GM12878 (cell line): ENCODE measurements around the gene TP63. TPM values are rescaled to one million over a fixed set of nuclear protein-coding genes. Genes with fewer than 3 reads are reported as not detected.

Source experiments
- ATAC-seq: fragments of 200-7000 bp; cut with Tn5 transposase; 3 replicates; pipeline ENCODE4 v1.9.1; 2020; ENCODE audit warnings: mild to moderate bottlenecking, moderate library complexity
- BruUV-seq: library from RNA; stranded (reverse); fragments of 400-500 nt; replicated peaks from 2 replicates; lab custom pipeline; 2021; lab: Mats Ljungman, UMichigan
- CTCF ChIA-PET: fragments of 300-600 bp; sonication (Branson Sonifier 250); formaldehyde crosslinking; extraction: SDS; loops from one replicate; lab custom pipeline; 2021; ENCODE audit warnings: inconsistent platforms; lab: Yijun Ruan, JAX
- POLR2A ChIA-PET: fragments of 350-600 bp; formaldehyde crosslinking; extraction: SDS; loops from one replicate; lab custom pipeline; 2021; ENCODE audit warnings: inconsistent platforms; lab: Charles Lee
- RAD21 ChIA-PET: fragments of 300-600 bp; sonication (Branson Sonifier 250); formaldehyde crosslinking; loops from one replicate; lab custom pipeline; 2023; ENCODE audit warnings: antibody characterized with exemption; ENCODE audit not compliant: unreplicated experiment; lab: Charles Lee
- SMC1A ChIA-PET: fragments of 300-600 bp; sonication (Branson Sonifier 250); formaldehyde crosslinking; loops from one replicate; lab custom pipeline; 2023; ENCODE audit not compliant: unreplicated experiment, uncharacterized antibody; lab: Charles Lee
- DNase-seq: peaks from one replicate; pipeline ENCODE4 v3.0.0-alpha.2; 2011; ENCODE audit warnings: low read depth, low spot score
- FAIRE-seq: peaks from 3 replicates; lab custom pipeline; 2011; peaks lifted over from hg19 to GRCh38; lab: Jason Lieb, UNC
- H2AFZ ChIP-seq: 2 replicates; pipeline ENCODE4 v1.6.0; 2011; ENCODE audit warnings: low read depth, low read length, control low read depth; ENCODE audit not compliant: control insufficient read depth
- H3K27ac ChIP-seq: 2 replicates; pipeline ENCODE4 v1.5.1; 2011; ENCODE audit warnings: control low read depth; ENCODE audit not compliant: control insufficient read depth, insufficient read depth
- H3K27me3 ChIP-seq, 2 experiments: replicated peaks in 1 of 2; 2 replicates each; pipeline versions ENCODE4 v1.6.0 to v1.6.1; 2011; ENCODE audit warnings: low read length in 1 of 2; ENCODE audit not compliant: control insufficient read depth in 2 of 2, insufficient read depth in 2 of 2
- H3K36me3 ChIP-seq, 2 experiments: 2 replicates each; pipeline ENCODE4 v1.5.1; 2011; ENCODE audit warnings: low read length in 1 of 2; ENCODE audit not compliant: control insufficient read depth in 2 of 2, insufficient read depth in 2 of 2
- H3K4me1 ChIP-seq: 2 replicates; pipeline ENCODE4 v1.6.1; 2011; ENCODE audit warnings: mild to moderate bottlenecking, low read length, moderate library complexity, mixed read lengths; ENCODE audit not compliant: control insufficient read depth, insufficient read depth
- H3K4me2 ChIP-seq: 2 replicates; pipeline ENCODE4 v1.6.0; 2011; ENCODE audit warnings: control low read depth; ENCODE audit not compliant: control insufficient read depth, insufficient read depth
- H3K4me3 ChIP-seq: fragments of 200-600 bp; sonication (generic); 2 replicates; pipeline ENCODE4 v1.5.1; 2016
- H3K79me2 ChIP-seq: 2 replicates; pipeline ENCODE4 v1.6.0; 2011; ENCODE audit warnings: low read length; ENCODE audit not compliant: control insufficient read depth, insufficient read depth
- H3K9ac ChIP-seq: 2 replicates; pipeline ENCODE4 v1.8.0; 2011; ENCODE audit warnings: low read length, control low read depth, mixed read lengths; ENCODE audit not compliant: control insufficient read depth, insufficient read depth
- H3K9me3 ChIP-seq: replicated peaks from 3 replicates; pipeline ENCODE4 v1.5.1; 2011; ENCODE audit warnings: mild to moderate bottlenecking, low read length; ENCODE audit not compliant: control insufficient read depth, insufficient read depth
- H4K20me1 ChIP-seq: 2 replicates; pipeline ENCODE4 v1.6.0; 2011; ENCODE audit not compliant: control insufficient read depth, insufficient read depth
- PAX5 ChIP-seq: IDR thresholded peaks from 2 replicates; pipeline ENCODE4 v1.6.1; 2011; ENCODE audit warnings: low read depth, low read length, borderline replicate concordance
- PML ChIP-seq: IDR thresholded peaks from 2 replicates; pipeline ENCODE4 v1.6.1; 2012; ENCODE audit warnings: low read length, inconsistent platforms
- SIN3A ChIP-seq: IDR thresholded peaks from 2 replicates; pipeline ENCODE4 v1.6.1; 2012; ENCODE audit warnings: low read depth, low read length, improper control_type of control experiment
- WGBS: methylation state at CpG from one replicate; pipeline ENCODE4 v1.1.6; 2016; ENCODE audit warnings: low lambda C conversion rate; ENCODE audit not compliant: insufficient replicate concordance, insufficient coverage; ENCODE audit errors: missing lambda C conversion rate; 5-methylcytosine and 5-hydroxymethylcytosine counted together
- in situ Hi-C: fragments of 300-500 bp; cut with MboI; formaldehyde crosslinking; loops from 9 replicates; pipeline ENCODE4 v1.14.3; 2018; ENCODE audit warnings: mixed read lengths
- intact Hi-C: fragments of 100-400 bp; cut with micrococcal nuclease; formaldehyde crosslinking; loops from one replicate; pipeline ENCODE4 v1.14.2; 2022; ENCODE audit not compliant: unreplicated experiment
- polyA plus RNA-seq, 11 experiments: library from polyadenylated mRNA; depleted of rRNA in 4 of 11; unstranded in 6 of 11; stranded (reverse) in 5 of 11; fragments of >200 nt; fragmentation: Nextera tagmentation in 4 of 11; fragmentation: Illumina TruSeq in 1 of 11; extraction: Ambion mirVana in 4 of 11; extraction: Trizol in 1 of 11; gene quantifications; 1 replicate in 1 of 11; 2 replicates in 10 of 11; pipeline versions ENCODE4 v1.2.1 to v1.2.3, GENCODE V29; 2011 to 2016; ENCODE audit warnings: inconsistent platforms in 2 of 11, missing spikeins in 2 of 11, low read depth in 1 of 11
- total RNA-seq, 4 experiments: library from RNA; depleted of rRNA in 3 of 4; stranded (reverse); fragments of >200 nt in 3 of 4; fragmentation: Illumina TruSeq in 1 of 4; extraction: Trizol in 1 of 4; gene quantifications; 2 replicates each; pipeline versions ENCODE4 v1.2.1 to v1.2.3, GENCODE V29; 2013 to 2021
- TF ChIP-seq, protein P1 (sequence below): IDR thresholded peaks from 2 replicates; pipeline ENCODE4 v1.6.1; 2012; ENCODE audit warnings: low read length, inconsistent platforms
- TF ChIP-seq, protein P2 (sequence below): fragments of 450-650 bp; IDR thresholded peaks from 2 replicates; pipeline ENCODE4 v1.6.1; 2017; ENCODE audit warnings: mild to moderate bottlenecking, moderate library complexity

The TP63 gene
- total and polyA plus RNA-seq, 10 of the 15 experiments (the other 5 are each of a cell fraction or from before 2014, with no cell fraction given), result 1.4 to 10.8 (median 6.2) TPM

DNA sequence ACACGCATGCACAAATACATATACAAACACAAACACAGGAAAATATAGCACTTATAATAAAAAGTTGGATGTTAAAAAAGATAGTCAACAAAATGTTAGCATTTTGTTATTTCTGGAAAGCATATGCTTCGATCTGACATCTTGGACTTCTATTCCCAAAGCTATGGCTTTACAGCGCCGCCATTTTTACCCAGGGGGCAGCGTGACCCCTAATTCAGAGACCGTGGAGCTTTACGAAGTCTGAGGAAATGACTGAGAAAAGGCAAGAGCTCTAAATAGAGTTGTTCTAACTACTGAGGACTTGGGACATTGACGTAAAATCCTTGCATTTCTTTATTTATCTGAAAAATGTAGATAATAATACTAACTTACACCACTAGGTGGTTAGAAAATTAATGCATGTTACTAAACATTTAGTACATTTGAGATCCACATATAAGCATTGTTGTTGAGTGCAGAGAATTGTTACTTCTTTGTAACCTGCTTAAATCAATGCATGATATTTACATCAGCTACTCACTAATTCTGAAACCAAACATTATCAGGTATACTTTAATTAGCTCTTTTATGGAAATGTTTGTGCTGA is 155.4 kb downstream of the TP63 start:
- Histone ChIP-seq H3K27me3 (no peaks in the 10 kb centered on the region), H3K4me3 (no peak overlapping the region), H3K4me2 (no peak overlapping the region), H2AFZ (no peak overlapping the region), H3K79me2 (no peaks in the 10 kb centered on the region), H4K20me1 (no peaks in the 10 kb centered on the region), H3K27ac (no peak overlapping the region), H3K9ac (no peak overlapping the region), H3K9me3 (no peaks in the 10 kb centered on the region; the same call in 1 of the 3 replicates), H3K4me1 (no peaks in the 10 kb centered on the region), H3K36me3 (no peaks in the 10 kb centered on the region)
- no peak for FAIRE-seq
- no peak for ATAC-seq
- SMC1A ChIA-PET, result interaction anchor here (0.8 to 1.7 kb wide), 5 partner anchors 8 to 53 kb away, joined by 3 to 9 read pairs (median 3); no protein-coding TSS in a partner anchor
- DNase-seq, result no peak
- in situ Hi-C loops, result no loop called here
- 89% methylated on average over 8 of the region's 8 CpGs for WGBS
- CTCF ChIA-PET, result interaction anchor here (1.3 to 2.3 kb wide), 3 partner anchors 11 to 51 kb away, joined by 3 to 6 read pairs (median 3); no protein-coding TSS in a partner anchor
- POLR2A ChIA-PET, result interaction anchor here (1.4 kb wide), 1 partner anchor 14 kb away, joined by 4 read pairs; no protein-coding TSS in a partner anchor
- BruUV-seq, result no TSS peak
- TF ChIP-seq, protein P1, sequence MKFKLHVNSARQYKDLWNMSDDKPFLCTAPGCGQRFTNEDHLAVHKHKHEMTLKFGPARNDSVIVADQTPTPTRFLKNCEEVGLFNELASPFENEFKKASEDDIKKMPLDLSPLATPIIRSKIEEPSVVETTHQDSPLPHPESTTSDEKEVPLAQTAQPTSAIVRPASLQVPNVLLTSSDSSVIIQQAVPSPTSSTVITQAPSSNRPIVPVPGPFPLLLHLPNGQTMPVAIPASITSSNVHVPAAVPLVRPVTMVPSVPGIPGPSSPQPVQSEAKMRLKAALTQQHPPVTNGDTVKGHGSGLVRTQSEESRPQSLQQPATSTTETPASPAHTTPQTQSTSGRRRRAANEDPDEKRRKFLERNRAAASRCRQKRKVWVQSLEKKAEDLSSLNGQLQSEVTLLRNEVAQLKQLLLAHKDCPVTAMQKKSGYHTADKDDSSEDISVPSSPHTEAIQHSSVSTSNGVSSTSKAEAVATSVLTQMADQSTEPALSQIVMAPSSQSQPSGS, result no peak
- TF ChIP-seq PML (no peak), PAX5 (no peak), SIN3A (no peak)
- TF ChIP-seq, protein P2, sequence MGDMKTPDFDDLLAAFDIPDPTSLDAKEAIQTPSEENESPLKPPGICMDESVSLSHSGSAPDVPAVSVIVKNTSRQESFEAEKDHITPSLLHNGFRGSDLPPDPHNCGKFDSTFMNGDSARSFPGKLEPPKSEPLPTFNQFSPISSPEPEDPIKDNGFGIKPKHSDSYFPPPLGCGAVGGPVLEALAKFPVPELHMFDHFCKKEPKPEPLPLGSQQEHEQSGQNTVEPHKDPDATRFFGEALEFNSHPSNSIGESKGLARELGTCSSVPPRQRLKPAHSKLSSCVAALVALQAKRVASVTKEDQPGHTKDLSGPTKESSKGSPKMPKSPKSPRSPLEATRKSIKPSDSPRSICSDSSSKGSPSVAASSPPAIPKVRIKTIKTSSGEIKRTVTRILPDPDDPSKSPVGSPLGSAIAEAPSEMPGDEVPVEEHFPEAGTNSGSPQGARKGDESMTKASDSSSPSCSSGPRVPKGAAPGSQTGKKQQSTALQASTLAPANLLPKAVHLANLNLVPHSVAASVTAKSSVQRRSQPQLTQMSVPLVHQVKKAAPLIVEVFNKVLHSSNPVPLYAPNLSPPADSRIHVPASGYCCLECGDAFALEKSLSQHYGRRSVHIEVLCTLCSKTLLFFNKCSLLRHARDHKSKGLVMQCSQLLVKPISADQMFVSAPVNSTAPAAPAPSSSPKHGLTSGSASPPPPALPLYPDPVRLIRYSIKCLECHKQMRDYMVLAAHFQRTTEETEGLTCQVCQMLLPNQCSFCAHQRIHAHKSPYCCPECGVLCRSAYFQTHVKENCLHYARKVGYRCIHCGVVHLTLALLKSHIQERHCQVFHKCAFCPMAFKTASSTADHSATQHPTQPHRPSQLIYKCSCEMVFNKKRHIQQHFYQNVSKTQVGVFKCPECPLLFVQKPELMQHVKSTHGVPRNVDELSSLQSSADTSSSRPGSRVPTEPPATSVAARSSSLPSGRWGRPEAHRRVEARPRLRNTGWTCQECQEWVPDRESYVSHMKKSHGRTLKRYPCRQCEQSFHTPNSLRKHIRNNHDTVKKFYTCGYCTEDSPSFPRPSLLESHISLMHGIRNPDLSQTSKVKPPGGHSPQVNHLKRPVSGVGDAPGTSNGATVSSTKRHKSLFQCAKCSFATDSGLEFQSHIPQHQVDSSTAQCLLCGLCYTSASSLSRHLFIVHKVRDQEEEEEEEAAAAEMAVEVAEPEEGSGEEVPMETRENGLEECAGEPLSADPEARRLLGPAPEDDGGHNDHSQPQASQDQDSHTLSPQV, result no peak
- RAD21 ChIA-PET, result interaction anchor here (1.0 to 1.1 kb wide), 2 partner anchors 13 to 162 kb away, joined by 3 to 4 read pairs; no protein-coding TSS in a partner anchor
- intact Hi-C loops, result no loop called here
